Measurements from ENCODE around the gene USP6NL. TPM values are rescaled to one million over a fixed set of nuclear protein-coding genes. Genes with fewer than 3 reads are reported as not detected.

The USP6NL gene
- total RNA-seq, 1 donor from 2014 or later: 39.9 TPM

- no peak overlapping the region for H3K27ac ChIP-seq
- TF ChIP-seq EZH2 (IDR thresholded peaks at IDR 0.05) (no peak), EZH2phosphoT487 (IDR thresholded peaks at IDR 0.05) (no peak)
- TF ChIP-seq, protein P1, sequence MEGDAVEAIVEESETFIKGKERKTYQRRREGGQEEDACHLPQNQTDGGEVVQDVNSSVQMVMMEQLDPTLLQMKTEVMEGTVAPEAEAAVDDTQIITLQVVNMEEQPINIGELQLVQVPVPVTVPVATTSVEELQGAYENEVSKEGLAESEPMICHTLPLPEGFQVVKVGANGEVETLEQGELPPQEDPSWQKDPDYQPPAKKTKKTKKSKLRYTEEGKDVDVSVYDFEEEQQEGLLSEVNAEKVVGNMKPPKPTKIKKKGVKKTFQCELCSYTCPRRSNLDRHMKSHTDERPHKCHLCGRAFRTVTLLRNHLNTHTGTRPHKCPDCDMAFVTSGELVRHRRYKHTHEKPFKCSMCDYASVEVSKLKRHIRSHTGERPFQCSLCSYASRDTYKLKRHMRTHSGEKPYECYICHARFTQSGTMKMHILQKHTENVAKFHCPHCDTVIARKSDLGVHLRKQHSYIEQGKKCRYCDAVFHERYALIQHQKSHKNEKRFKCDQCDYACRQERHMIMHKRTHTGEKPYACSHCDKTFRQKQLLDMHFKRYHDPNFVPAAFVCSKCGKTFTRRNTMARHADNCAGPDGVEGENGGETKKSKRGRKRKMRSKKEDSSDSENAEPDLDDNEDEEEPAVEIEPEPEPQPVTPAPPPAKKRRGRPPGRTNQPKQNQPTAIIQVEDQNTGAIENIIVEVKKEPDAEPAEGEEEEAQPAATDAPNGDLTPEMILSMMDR (IDR thresholded peaks at IDR 0.05): no peak
- Mint-ChIP-seq H3K27ac (no peak overlapping the region), H3K36me3 (peaks cover 36% of the 10 kb centered on the region), H3K9me3 (no peaks in the 10 kb centered on the region), H3K4me1 (no peaks in the 10 kb centered on the region), H3K27me3 (ENCODE audit: insufficient read depth, low read depth) (peaks cover 2% of the 10 kb centered on the region), H3K4me3 (no peak overlapping the region)
- no peaks in the 10 kb centered on the region for H3K27me3 ChIP-seq
- no peak overlapping the region for H3K4me2 ChIP-seq
- H3K79me2 ChIP-seq (ENCODE audit: low read depth): no peaks in the 10 kb centered on the region
- H3F3A ChIP-seq (ENCODE audit: low read depth): no peaks in the 10 kb centered on the region
- no peak overlapping the region for H3K9ac ChIP-seq
- H3K4me3 ChIP-seq: no peak overlapping the region
- no peak for DNase-seq (ENCODE audit: low spot score)
- H2AFZ ChIP-seq (replicated peaks): no peak overlapping the region
- H4K20me1 ChIP-seq (ENCODE audit: low read depth): peaks cover 3% of the 10 kb centered on the region
- no peaks in the 10 kb centered on the region for H3K9me3 ChIP-seq (ENCODE audit: low read depth)
- H3K4me1 ChIP-seq: no peaks in the 10 kb centered on the region
- peaks cover 37% of the 10 kb centered on the region for H3K36me3 ChIP-seq
Observed at GRCh38 chr10:11483201-11484148, 128.0 kb downstream of the USP6NL start.

DNA sequence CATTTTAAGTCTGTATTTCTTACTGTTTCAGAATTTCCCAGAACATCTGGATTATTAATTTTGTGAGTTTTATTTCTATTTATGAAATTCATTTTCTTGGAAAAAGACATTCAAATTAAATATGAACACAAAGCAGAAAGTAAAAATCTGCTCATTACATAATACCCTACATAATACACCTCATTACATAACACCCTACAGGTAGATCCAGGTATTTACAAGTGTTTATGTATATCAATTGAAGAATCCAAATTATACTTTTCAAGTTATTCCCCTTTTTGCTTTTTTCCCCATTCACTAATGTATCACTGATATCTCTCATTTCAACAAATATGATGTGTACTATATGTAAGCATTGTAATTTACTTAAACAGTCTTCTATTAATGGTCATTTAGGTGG lies 129.1 kb downstream of the USP6NL start:
- Histone ChIP-seq H4K20me1 (ENCODE audit: low read depth) (peaks cover 3% of the 10 kb centered on the region), H3K9me3 (ENCODE audit: low read depth) (no peaks in the 10 kb centered on the region), H3K79me2 (ENCODE audit: low read depth) (no peaks in the 10 kb centered on the region), H3K36me3 (peaks cover 37% of the 10 kb centered on the region), H3K4me2 (no peak overlapping the region), H3K9ac (no peak overlapping the region), H3K27ac (no peak overlapping the region), H3K27me3 (no peaks in the 10 kb centered on the region), H2AFZ (replicated peaks) (no peak overlapping the region), H3K4me3 (no peak overlapping the region), H3K4me1 (no peaks in the 10 kb centered on the region), H3F3A (ENCODE audit: low read depth) (no peaks in the 10 kb centered on the region)
- peaks cover 33% of the 10 kb centered on the region for H3K36me3 Mint-ChIP-seq
- no peak for TF ChIP-seq EZH2 (IDR thresholded peaks at IDR 0.05)
- TF ChIP-seq, protein P1 (IDR thresholded peaks at IDR 0.05): no peak
- TF ChIP-seq EZH2phosphoT487 (IDR thresholded peaks at IDR 0.05): no peak
- H3K27ac Mint-ChIP-seq: no peak overlapping the region
- H3K9me3 Mint-ChIP-seq: no peaks in the 10 kb centered on the region
- H3K4me1 Mint-ChIP-seq: no peaks in the 10 kb centered on the region
- no peaks in the 10 kb centered on the region for H3K27me3 Mint-ChIP-seq (ENCODE audit: insufficient read depth, low read depth)
- DNase-seq (ENCODE audit: low spot score): no peak
- no peak overlapping the region for H3K4me3 Mint-ChIP-seq

GRCh38 chr10:11480687-11481086 lies 130.8 kb downstream of the USP6NL start:
- no peak overlapping the region for H3K27ac Mint-ChIP-seq
- Histone ChIP-seq H3K9me3 (ENCODE audit: low read depth) (no peaks in the 10 kb centered on the region), H4K20me1 (ENCODE audit: low read depth) (peaks cover 12% of the 10 kb centered on the region), H3K4me2 (no peak overlapping the region), H3K27ac (no peak overlapping the region), H3K79me2 (ENCODE audit: low read depth) (no peaks in the 10 kb centered on the region), H3K4me1 (peaks cover 10% of the 10 kb centered on the region), H3K27me3 (no peaks in the 10 kb centered on the region), H3K4me3 (no peak overlapping the region), H3K9ac (no peak overlapping the region), H3K36me3 (peaks cover 40% of the 10 kb centered on the region), H2AFZ (replicated peaks) (no peak overlapping the region), H3F3A (ENCODE audit: low read depth) (peaks cover 8% of the 10 kb centered on the region)
- H3K4me1 Mint-ChIP-seq: peaks cover 5% of the 10 kb centered on the region
- no peaks in the 10 kb centered on the region for H3K9me3 Mint-ChIP-seq
- H3K36me3 Mint-ChIP-seq: peaks cover 32% of the 10 kb centered on the region
- H3K4me3 Mint-ChIP-seq: no peak overlapping the region
- no peaks in the 10 kb centered on the region for H3K27me3 Mint-ChIP-seq (ENCODE audit: insufficient read depth, low read depth)
- TF ChIP-seq, protein P1 (IDR thresholded peaks at IDR 0.05): no peak
- TF ChIP-seq EZH2 (IDR thresholded peaks at IDR 0.05): no peak
- no peak for TF ChIP-seq EZH2phosphoT487 (IDR thresholded peaks at IDR 0.05)
- no peak for DNase-seq (ENCODE audit: low spot score)
